ENCODE results near the gene WBP2NL. TPM values are rescaled to one million over a fixed set of nuclear protein-coding genes. Genes with fewer than 3 reads are reported as not detected.

The WBP2NL gene
- total RNA-seq, 1 donor from 2014 or later: 2.0 TPM

DNA sequence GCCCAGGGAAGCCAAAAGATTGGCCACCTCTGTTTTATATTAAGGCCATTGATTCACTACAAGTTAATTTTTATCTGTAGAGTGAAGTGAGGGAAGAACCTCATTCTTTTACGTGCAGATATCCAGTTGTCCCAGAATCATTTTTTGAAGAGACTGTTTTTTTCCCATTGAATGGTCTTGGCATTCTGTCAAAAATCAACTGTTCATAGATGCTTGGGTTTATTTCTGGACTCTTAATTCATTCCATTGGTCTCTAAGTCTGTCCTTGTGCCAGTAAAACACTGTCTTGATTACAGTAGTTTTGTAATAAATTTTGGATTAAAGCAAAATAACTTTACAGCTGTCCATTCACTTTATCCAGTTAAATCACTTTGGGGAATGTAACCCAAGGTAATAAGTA, 26.8 kb downstream of the WBP2NL start:
- TF ChIP-seq, protein P1, sequence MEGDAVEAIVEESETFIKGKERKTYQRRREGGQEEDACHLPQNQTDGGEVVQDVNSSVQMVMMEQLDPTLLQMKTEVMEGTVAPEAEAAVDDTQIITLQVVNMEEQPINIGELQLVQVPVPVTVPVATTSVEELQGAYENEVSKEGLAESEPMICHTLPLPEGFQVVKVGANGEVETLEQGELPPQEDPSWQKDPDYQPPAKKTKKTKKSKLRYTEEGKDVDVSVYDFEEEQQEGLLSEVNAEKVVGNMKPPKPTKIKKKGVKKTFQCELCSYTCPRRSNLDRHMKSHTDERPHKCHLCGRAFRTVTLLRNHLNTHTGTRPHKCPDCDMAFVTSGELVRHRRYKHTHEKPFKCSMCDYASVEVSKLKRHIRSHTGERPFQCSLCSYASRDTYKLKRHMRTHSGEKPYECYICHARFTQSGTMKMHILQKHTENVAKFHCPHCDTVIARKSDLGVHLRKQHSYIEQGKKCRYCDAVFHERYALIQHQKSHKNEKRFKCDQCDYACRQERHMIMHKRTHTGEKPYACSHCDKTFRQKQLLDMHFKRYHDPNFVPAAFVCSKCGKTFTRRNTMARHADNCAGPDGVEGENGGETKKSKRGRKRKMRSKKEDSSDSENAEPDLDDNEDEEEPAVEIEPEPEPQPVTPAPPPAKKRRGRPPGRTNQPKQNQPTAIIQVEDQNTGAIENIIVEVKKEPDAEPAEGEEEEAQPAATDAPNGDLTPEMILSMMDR (IDR thresholded peaks at IDR 0.05): no peak
- no peak for TF ChIP-seq POLR2AphosphoS5 (IDR thresholded peaks at IDR 0.05; ENCODE audit: insufficient read depth in 1 of 2, low read depth in 1 of 2)
- TF ChIP-seq POLR2A (IDR thresholded peaks at IDR 0.05): no peak
- no peak overlapping the region for H3K27ac ChIP-seq
- no peaks in the 10 kb centered on the region for H3K36me3 ChIP-seq
- H3K27me3 ChIP-seq: no peaks in the 10 kb centered on the region
- no peaks in the 10 kb centered on the region for H3K4me1 ChIP-seq
- H3K9me3 ChIP-seq: no peaks in the 10 kb centered on the region
- H3K4me3 ChIP-seq: no peak overlapping the region
- intact Hi-C loops (cut with DNase I): no loop called here
- no peak for DNase-seq (ENCODE audit: extremely low spot score in 2 of 2)

DNA sequence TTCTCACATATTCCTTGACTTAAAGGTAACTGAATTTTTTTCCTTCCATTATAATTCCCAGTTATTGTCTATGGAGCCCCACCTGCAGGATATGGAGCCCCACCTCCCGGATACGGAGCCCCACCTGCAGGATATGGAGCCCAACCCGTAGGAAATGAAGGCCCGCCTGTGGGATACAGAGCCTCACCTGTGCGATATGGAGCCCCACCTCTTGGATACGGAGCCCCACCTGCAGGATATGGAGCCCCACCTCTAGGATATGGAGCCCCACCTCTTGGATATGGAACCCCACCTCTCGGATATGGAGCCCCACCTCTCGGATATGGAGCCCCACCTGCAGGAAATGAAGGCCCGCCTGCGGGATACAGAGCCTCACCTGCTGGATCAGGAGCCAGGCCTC, 28.1 kb downstream of the WBP2NL start:
- Histone ChIP-seq H3K4me3 (no peak overlapping the region), H3K36me3 (no peaks in the 10 kb centered on the region), H3K27me3 (no peaks in the 10 kb centered on the region), H3K4me1 (no peaks in the 10 kb centered on the region), H3K9me3 (no peaks in the 10 kb centered on the region), H3K27ac (no peak overlapping the region)
- TF ChIP-seq POLR2A (IDR thresholded peaks at IDR 0.05) (no peak), POLR2AphosphoS5 (IDR thresholded peaks at IDR 0.05; ENCODE audit: insufficient read depth in 1 of 2, low read depth in 1 of 2) (no peak)
- TF ChIP-seq, protein P1 (IDR thresholded peaks at IDR 0.05): no peak
- DNase-seq (ENCODE audit: extremely low spot score in 2 of 2): no peak
- intact Hi-C loops (cut with DNase I): no loop called here

DNA sequence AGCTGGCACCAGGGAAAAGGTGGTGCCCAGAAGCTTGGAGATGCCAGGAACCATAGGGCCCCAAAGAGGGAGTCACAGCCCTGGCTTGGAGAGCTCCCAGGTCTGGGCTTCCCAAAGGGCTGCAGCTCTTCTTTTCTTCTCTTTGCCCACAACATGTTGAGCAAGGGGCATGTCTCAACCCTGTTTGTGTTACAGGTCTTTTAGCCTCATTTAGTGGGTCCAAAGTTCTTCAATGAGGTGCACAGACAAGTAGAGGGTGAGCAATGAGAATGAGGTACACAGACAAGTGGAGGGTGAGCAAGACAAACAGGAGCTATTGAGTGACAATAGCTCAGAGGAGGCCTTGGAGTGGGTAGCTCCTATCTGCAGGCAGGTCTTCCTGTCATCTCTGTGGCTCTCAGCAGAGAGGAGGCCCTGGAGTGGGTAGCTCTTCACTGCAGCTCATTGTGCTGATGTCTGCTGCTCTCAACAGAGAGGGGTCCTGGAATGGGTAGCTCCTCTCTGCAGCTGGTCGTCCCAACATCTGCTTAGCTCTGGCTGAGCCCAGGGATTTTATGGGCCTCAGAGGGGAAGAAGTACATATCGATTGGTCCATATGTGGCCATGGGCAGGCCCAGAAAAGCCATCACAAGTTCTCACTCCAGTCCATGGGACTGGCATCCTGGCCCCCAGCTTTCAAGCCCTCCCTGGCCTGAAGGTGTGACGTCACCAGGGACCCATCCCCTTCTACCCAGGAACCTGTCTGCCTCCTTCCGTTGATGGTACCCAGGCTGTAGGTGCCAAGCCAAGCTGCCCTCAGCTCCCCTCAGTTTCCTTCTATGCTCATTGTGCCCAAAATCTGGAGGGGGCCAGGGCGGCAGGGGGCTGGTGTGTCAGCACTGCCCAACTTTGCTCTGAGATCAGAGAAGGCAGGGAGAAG, 34.9 kb downstream of the WBP2NL start:
- TF ChIP-seq POLR2AphosphoS5 (IDR thresholded peaks at IDR 0.05; ENCODE audit: insufficient read depth in 1 of 2, low read depth in 1 of 2): no peak
- TF ChIP-seq, protein P1 (IDR thresholded peaks at IDR 0.05): no peak
- no peak for TF ChIP-seq POLR2A (IDR thresholded peaks at IDR 0.05)
- Histone ChIP-seq H3K36me3 (no peaks in the 10 kb centered on the region), H3K27ac (no peak overlapping the region), H3K4me3 (no peak overlapping the region), H3K27me3 (no peaks in the 10 kb centered on the region), H3K9me3 (no peaks in the 10 kb centered on the region), H3K4me1 (no peaks in the 10 kb centered on the region)
- intact Hi-C loops (cut with DNase I): no loop called here
- no peak for DNase-seq (ENCODE audit: extremely low spot score in 2 of 2)

DNA sequence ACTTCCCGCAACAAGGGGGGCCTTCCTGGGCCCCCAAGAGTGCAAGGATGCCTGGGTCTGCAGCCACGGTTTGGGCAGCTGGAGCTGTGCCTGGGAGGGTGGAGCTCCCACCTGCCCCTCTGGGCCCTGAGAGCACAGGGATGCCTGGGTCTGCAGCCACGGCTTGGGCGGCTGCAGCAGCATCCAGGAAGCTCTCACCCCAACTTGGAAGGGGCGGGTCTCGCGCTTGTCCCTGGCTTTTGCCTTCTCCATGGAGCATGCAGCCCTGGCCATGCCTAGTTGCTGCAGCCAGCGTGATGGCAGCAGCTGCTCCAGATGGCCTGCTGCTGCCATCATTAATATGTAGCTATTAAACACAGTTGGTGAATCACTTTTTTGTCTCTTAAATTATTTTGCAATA, 36.7 kb downstream of the WBP2NL start:
- intact Hi-C loops (cut with DNase I): no loop called here
- no peak for DNase-seq (ENCODE audit: extremely low spot score in 2 of 2)
- H3K27me3 ChIP-seq: no peaks in the 10 kb centered on the region
- H3K4me3 ChIP-seq: no peak overlapping the region
- no peak overlapping the region for H3K27ac ChIP-seq
- H3K9me3 ChIP-seq: no peaks in the 10 kb centered on the region
- TF ChIP-seq, protein P1 (IDR thresholded peaks at IDR 0.05): no peak
- TF ChIP-seq POLR2AphosphoS5 (IDR thresholded peaks at IDR 0.05; ENCODE audit: insufficient read depth in 1 of 2, low read depth in 1 of 2) (no peak), POLR2A (IDR thresholded peaks at IDR 0.05) (no peak)
- H3K4me1 ChIP-seq: no peaks in the 10 kb centered on the region
- no peaks in the 10 kb centered on the region for H3K36me3 ChIP-seq

DNA sequence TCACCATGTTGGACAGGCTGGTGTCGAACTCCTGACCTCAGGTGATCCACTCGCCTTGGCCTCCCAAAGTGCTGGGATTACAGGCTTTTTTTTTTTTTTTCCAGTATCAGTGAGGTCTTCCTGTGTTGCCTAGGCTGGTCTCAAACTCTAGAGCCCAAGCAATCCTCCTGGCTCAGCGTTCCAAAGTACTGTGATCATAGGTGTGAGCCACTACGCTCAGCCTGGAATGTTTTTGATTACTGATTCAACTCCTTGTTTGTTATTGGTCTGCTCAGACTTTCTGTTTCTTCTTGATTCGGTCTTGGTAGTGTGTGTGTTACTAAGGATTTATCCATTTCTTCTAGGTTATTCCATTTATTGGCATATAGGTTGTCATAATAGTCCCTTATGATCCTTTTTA, 40.7 kb downstream of the WBP2NL start:
- no peak for DNase-seq (ENCODE audit: extremely low spot score in 2 of 2)
- H3K4me3 ChIP-seq: no peak overlapping the region
- TF ChIP-seq POLR2AphosphoS5 (IDR thresholded peaks at IDR 0.05; ENCODE audit: insufficient read depth in 1 of 2, low read depth in 1 of 2) (no peak), POLR2A (IDR thresholded peaks at IDR 0.05) (no peak)
- TF ChIP-seq, protein P1 (IDR thresholded peaks at IDR 0.05): no peak

More for the DNA sequence above, 40.7 kb downstream of the WBP2NL start:
- intact Hi-C loops (cut with DNase I): no loop called here
- H3K36me3 ChIP-seq: no peaks in the 10 kb centered on the region
- no peaks in the 10 kb centered on the region for H3K4me1 ChIP-seq
- H3K27ac ChIP-seq: no peak overlapping the region
- no peaks in the 10 kb centered on the region for H3K27me3 ChIP-seq
- H3K9me3 ChIP-seq: peaks cover 6% of the 10 kb centered on the region

Measured in vagina (tissue), 2 donors.